Endothelial cell of umbilical vein (primary cell): Measurements from ENCODE around the gene RPS17. TPM values are rescaled to one million over a fixed set of nuclear protein-coding genes. Genes with fewer than 3 reads are reported as not detected.

ENCODE experiments used
- BruUV-seq: library from RNA; stranded (reverse); fragments of 400-500 nt; replicated peaks from 2 replicates; lab custom pipeline; 2021; lab: Mats Ljungman, UMichigan
- CTCF ChIA-PET: fragments of 300-600, 350-600 bp; sonication (Branson Sonifier 250); formaldehyde crosslinking; loops from one replicate; lab custom pipeline; 2021; ENCODE audit warnings: antibody characterized with exemption, inconsistent platforms; lab: Charles Lee
- POLR2A ChIA-PET: fragments of 300-600, 350-600 bp; sonication (Branson Sonifier 250); formaldehyde crosslinking; loops from one replicate; lab custom pipeline; 2021; ENCODE audit warnings: antibody characterized with exemption, inconsistent platforms; lab: Charles Lee
- DNase-seq: peaks from one replicate; pipeline ENCODE4 v3.0.0-alpha.2; 2011; ENCODE audit warnings: low read depth, low spot score
- FAIRE-seq: peaks from 2 replicates; lab custom pipeline; 2011; peaks lifted over from hg19 to GRCh38; lab: Jason Lieb, UNC
- H2AFZ ChIP-seq: 2 replicates; pipeline ENCODE4 v1.6.0; 2012; ENCODE audit warnings: low read depth, low read length, control low read depth, inconsistent platforms
- H3K27ac ChIP-seq: 2 replicates; pipeline ENCODE4 v1.5.1; 2011; ENCODE audit warnings: low read depth, mild to moderate bottlenecking, control low read depth, low read length, moderate library complexity; ENCODE audit not compliant: insufficient read depth
- H3K27me3 ChIP-seq, 2 experiments: 2 replicates each; pipeline versions ENCODE4 v1.6.0 to v1.6.1; 2011; ENCODE audit warnings: low read length in 2 of 2, mixed read lengths in 1 of 2; ENCODE audit not compliant: control insufficient read depth in 2 of 2, insufficient read depth in 2 of 2
- H3K36me3 ChIP-seq, 2 experiments: 2 replicates in 1 of 2; 3 replicates in 1 of 2; pipeline ENCODE4 v1.5.1; 2011; ENCODE audit warnings: low read length in 2 of 2, mild to moderate bottlenecking in 1 of 2, moderate library complexity in 1 of 2; ENCODE audit not compliant: control insufficient read depth in 2 of 2, insufficient read depth in 2 of 2; ENCODE audit errors: extremely low read depth in 1 of 2
- H3K4me1 ChIP-seq: 3 replicates; pipeline ENCODE4 v1.5.1; 2011; ENCODE audit warnings: mild to moderate bottlenecking, low read length; ENCODE audit not compliant: control insufficient read depth, insufficient read depth; ENCODE audit errors: extremely low read depth
- H3K4me2 ChIP-seq: 2 replicates; pipeline ENCODE4 v1.6.1; 2011; ENCODE audit warnings: low read length, control low read depth, mixed read lengths; ENCODE audit not compliant: insufficient read depth
- H3K4me3 ChIP-seq, 3 experiments: fragments of 200-600 bp in 1 of 3; sonication (generic), shearing (Covaris generic) in 1 of 3; replicated peaks in 1 of 3; 2 replicates each; pipeline ENCODE4 v1.5.1; 2011 to 2016; ENCODE audit warnings: control low read depth in 3 of 3, low read length in 3 of 3, mild to moderate bottlenecking in 2 of 3, inconsistent platforms in 1 of 3, low read depth in 1 of 3, moderate library complexity in 1 of 3; ENCODE audit not compliant: insufficient read depth in 1 of 3
- H3K79me2 ChIP-seq: 2 replicates; pipeline ENCODE4 v1.6.0; 2012; ENCODE audit warnings: low read length, inconsistent platforms; ENCODE audit not compliant: control insufficient read depth, insufficient read depth
- H3K9ac ChIP-seq: replicated peaks from 2 replicates; pipeline ENCODE3; 2011; ENCODE audit warnings: low read length, control low read depth; ENCODE audit not compliant: insufficient read depth; ENCODE audit errors: extremely low read depth
- H3K9me1 ChIP-seq: replicated peaks from 3 replicates; pipeline ENCODE4 v1.6.0; 2011; ENCODE audit warnings: mild to moderate bottlenecking, low read length; ENCODE audit not compliant: control insufficient read depth, insufficient read depth; ENCODE audit errors: extremely low read depth
- H3K9me3 ChIP-seq: replicated peaks from 2 replicates; pipeline ENCODE4 v1.5.1; 2012; ENCODE audit warnings: low read length, inconsistent platforms; ENCODE audit not compliant: control insufficient read depth, insufficient read depth
- H4K20me1 ChIP-seq: replicated peaks from 2 replicates; pipeline ENCODE3; 2011; ENCODE audit warnings: mild to moderate bottlenecking, low read length; ENCODE audit not compliant: control insufficient read depth, insufficient read depth; ENCODE audit errors: extremely low read depth
- EZH2 ChIP-seq: IDR thresholded peaks from 2 replicates; pipeline ENCODE4 v1.6.1; 2012; ENCODE audit warnings: borderline replicate concordance, low read depth, mild to moderate bottlenecking, moderate library complexity, low read length, inconsistent platforms; ENCODE audit not compliant: severe bottlenecking
- FOS ChIP-seq: IDR thresholded peaks from 2 replicates; pipeline ENCODE4 v1.6.1; 2011; ENCODE audit warnings: mild to moderate bottlenecking, low read length, moderate library complexity, borderline replicate concordance; ENCODE audit not compliant: insufficient read depth
- GATA2 ChIP-seq: IDR thresholded peaks from 2 replicates; pipeline ENCODE4 v1.7.0; 2011; ENCODE audit warnings: low read depth, mild to moderate bottlenecking, moderate library complexity, mixed read lengths, low read length; ENCODE audit not compliant: insufficient read length, insufficient read depth
- JUN ChIP-seq: IDR thresholded peaks from 2 replicates; pipeline ENCODE4 v1.6.1; 2011; ENCODE audit warnings: borderline replicate concordance, low read depth; ENCODE audit not compliant: insufficient read length, insufficient read depth
- MYC ChIP-seq: IDR thresholded peaks from one replicate; pipeline ENCODE4 v1.6.1; 2011; ENCODE audit warnings: mild to moderate bottlenecking, low read depth, low read length
- POLR2A ChIP-seq: IDR thresholded peaks from 2 replicates; pipeline ENCODE4 v1.6.1; 2012; ENCODE audit warnings: low read depth, mild to moderate bottlenecking, control low read depth, low read length
- POLR2AphosphoS5 ChIP-seq: IDR thresholded peaks from 2 replicates; pipeline ENCODE4 v1.6.1; 2012; ENCODE audit warnings: low read depth, mild to moderate bottlenecking, control low read depth, low read length, moderate library complexity; ENCODE audit not compliant: insufficient read depth
- dilution Hi-C: fragments of 300-500 bp; cut with MboI; formaldehyde crosslinking; loops from one replicate; pipeline ENCODE4 v1.15.0; 2019; ENCODE audit warnings: low sequenced_read_pairs; ENCODE audit not compliant: extremely low pct_ligation_motif_present
- intact Hi-C: fragments of 100-400 bp; cut with micrococcal nuclease; formaldehyde crosslinking; loops from one replicate; pipeline ENCODE4 v1.10.0; 2022
- polyA plus RNA-seq, 4 experiments: library from polyadenylated mRNA; depleted of rRNA in 3 of 4; stranded (reverse) in 3 of 4; unstranded in 1 of 4; fragments of >200 nt; gene quantifications; 2 replicates each; pipeline versions ENCODE4 v1.2.1 to v1.2.3, GENCODE V29; 2011 to 2012; ENCODE audit warnings: missing spikeins in 1 of 4
- total RNA-seq: library from RNA; stranded (reverse); gene quantifications from 2 replicates; pipeline ENCODE4 v1.2.3, GENCODE V29; 2021
- TF ChIP-seq, protein P1 (sequence below), 2 donors: IDR thresholded peaks; 1 replicate in 1 of 2; 2 replicates in 1 of 2; pipeline ENCODE4 v1.5.1; 2011; ENCODE audit warnings: low read length in 2 of 2, mild to moderate bottlenecking in 2 of 2, moderate library complexity in 2 of 2, control low read depth in 1 of 2, inconsistent platforms in 1 of 2, low read depth in 1 of 2; ENCODE audit not compliant: insufficient read depth in 1 of 2; ENCODE audit errors: extremely low read depth in 1 of 2
- TF ChIP-seq, protein P2 (sequence below): IDR thresholded peaks from 2 replicates; pipeline ENCODE4 v1.6.1; 2011; ENCODE audit not compliant: insufficient read depth, insufficient read length

Gene RPS17
- total and polyA plus RNA-seq, 2 donors (not counting 3 experiments of a cell fraction or from before 2014, with no cell fraction given): 1,690 to 4,382 TPM

DNA sequence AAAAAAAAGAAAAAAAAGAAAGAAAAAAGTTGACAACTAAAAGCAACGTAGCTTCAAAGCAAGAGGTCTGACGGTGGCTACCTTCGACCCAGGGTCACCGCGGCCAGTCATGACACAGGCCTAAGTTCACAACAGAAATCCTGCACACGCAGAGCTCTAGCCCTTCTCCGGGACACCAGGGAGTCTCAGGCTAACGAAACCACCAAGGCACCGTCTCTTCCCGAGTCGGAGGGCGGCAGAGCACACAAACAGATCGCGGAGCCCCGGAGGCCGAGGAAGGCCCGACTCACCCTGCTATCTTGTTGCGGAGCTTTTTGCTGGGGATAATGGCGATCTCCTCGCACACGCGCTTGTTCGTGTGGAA lies 584 bp downstream of the RPS17 start:
- H4K20me1 ChIP-seq: peaks cover 3% of the 10 kb centered on the region
- H2AFZ ChIP-seq: no peak overlapping the region
- dilution Hi-C loops: no loop called here
- FAIRE-seq (peak; percentile 35), DNase-seq (no peak)
- H3K9me1 ChIP-seq: no peaks in the 10 kb centered on the region
- H3K79me2 ChIP-seq: peaks cover 42% of the 10 kb centered on the region
- H3K4me1 ChIP-seq: peaks cover 17% of the 10 kb centered on the region
- ChIA-PET CTCF (interaction anchor here (0.6 to 2.5 kb wide), 8 partner anchors 9 to 903 kb away, joined by 3 to 28 read pairs (median 5); no protein-coding TSS in a partner anchor), POLR2A (interaction anchor here (1.1 to 2.2 kb wide), 4 partner anchors 9 to 271 kb away, joined by 3 to 16 read pairs (median 4); no protein-coding TSS in a partner anchor)
- BruUV-seq: no TSS peak
- H3K9me3 ChIP-seq: no peaks in the 10 kb centered on the region
- H3K27ac ChIP-seq: peak overlapping the region; percentile 27
- peaks cover 26 to 27% of the 10 kb centered on the region in 2 experiments for H3K36me3 ChIP-seq
- peak overlapping the region; percentile 90 for H3K4me2 ChIP-seq
- peaks cover under 1 to 8% of the 10 kb centered on the region in 2 experiments for H3K27me3 ChIP-seq
- TF ChIP-seq, protein P1, sequence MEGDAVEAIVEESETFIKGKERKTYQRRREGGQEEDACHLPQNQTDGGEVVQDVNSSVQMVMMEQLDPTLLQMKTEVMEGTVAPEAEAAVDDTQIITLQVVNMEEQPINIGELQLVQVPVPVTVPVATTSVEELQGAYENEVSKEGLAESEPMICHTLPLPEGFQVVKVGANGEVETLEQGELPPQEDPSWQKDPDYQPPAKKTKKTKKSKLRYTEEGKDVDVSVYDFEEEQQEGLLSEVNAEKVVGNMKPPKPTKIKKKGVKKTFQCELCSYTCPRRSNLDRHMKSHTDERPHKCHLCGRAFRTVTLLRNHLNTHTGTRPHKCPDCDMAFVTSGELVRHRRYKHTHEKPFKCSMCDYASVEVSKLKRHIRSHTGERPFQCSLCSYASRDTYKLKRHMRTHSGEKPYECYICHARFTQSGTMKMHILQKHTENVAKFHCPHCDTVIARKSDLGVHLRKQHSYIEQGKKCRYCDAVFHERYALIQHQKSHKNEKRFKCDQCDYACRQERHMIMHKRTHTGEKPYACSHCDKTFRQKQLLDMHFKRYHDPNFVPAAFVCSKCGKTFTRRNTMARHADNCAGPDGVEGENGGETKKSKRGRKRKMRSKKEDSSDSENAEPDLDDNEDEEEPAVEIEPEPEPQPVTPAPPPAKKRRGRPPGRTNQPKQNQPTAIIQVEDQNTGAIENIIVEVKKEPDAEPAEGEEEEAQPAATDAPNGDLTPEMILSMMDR (IDR thresholded peaks at IDR 0.05; ENCODE audit: extremely low read depth in 1 of 2, insufficient read depth in 1 of 2, low read depth in 1 of 2, low read length in 2 of 2): no peak
- TF ChIP-seq, protein P2, sequence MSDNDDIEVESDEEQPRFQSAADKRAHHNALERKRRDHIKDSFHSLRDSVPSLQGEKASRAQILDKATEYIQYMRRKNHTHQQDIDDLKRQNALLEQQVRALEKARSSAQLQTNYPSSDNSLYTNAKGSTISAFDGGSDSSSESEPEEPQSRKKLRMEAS: no peak
- TF ChIP-seq EZH2: no peak
- TF ChIP-seq MYC: no peak
- TF ChIP-seq POLR2AphosphoS5: no peak
- no peak for TF ChIP-seq POLR2A
- no peak for TF ChIP-seq GATA2
- no peak for TF ChIP-seq JUN
- TF ChIP-seq FOS: no peak
- peak overlapping the region; percentile 73 to 87 (median 86) for H3K4me3 ChIP-seq
- peak overlapping the region; percentile 94 for H3K9ac ChIP-seq
- intact Hi-C loops: loop anchor here (2.0 to 5.0 kb wide), 6 partner anchors 213 to 668 kb away; partner anchors contain the start of genes C15orf40, HDGFL3 and RAMAC
